DND-41 (cell line): ENCODE measurements around the gene SLC39A11.

Experiments
- ATAC-seq: fragments of 200-7000 bp; cut with Tn5 transposase; 3 replicates; pipeline ENCODE4 v1.9.1; 2021; ENCODE audit warnings: low read depth; ENCODE audit not compliant: insufficient read depth
- DNase-seq: peaks from one replicate; pipeline ENCODE4 v3.0.0-alpha.2; 2020
- H2AFZ ChIP-seq: 2 replicates; pipeline ENCODE4 v1.6.0; 2012; ENCODE audit warnings: low read depth, low read length
- H3K27ac ChIP-seq: 2 replicates; pipeline ENCODE4 v1.5.1; 2012; ENCODE audit warnings: low read length, inconsistent platforms
- H3K27me3 ChIP-seq: fragments of 200-600 bp; sonication (generic); 2 replicates; pipeline ENCODE4 v1.6.0; 2012; ENCODE audit warnings: low read length, mild to moderate bottlenecking, inconsistent platforms; ENCODE audit not compliant: insufficient read depth, poor library complexity
- H3K36me3 ChIP-seq: 2 replicates; pipeline ENCODE4 v1.5.1; 2012; ENCODE audit warnings: low read length, inconsistent platforms; ENCODE audit not compliant: insufficient read depth
- H3K4me1 ChIP-seq: 2 replicates; pipeline ENCODE4 v1.5.1; 2012; ENCODE audit warnings: mild to moderate bottlenecking, low read length; ENCODE audit not compliant: insufficient read depth
- H3K4me2 ChIP-seq: 2 replicates; pipeline ENCODE4 v1.6.0; 2012; ENCODE audit warnings: mild to moderate bottlenecking, moderate library complexity, low read length, inconsistent platforms; ENCODE audit not compliant: insufficient read depth
- H3K4me3 ChIP-seq, 2 experiments: fragments of 200-600 bp in 1 of 2; shearing (Covaris generic) in 1 of 2; 2 replicates each; pipeline ENCODE4 v1.5.1; 2012 to 2016; ENCODE audit warnings: inconsistent platforms in 2 of 2, low read length in 2 of 2, mild to moderate bottlenecking in 2 of 2, low read depth in 1 of 2, moderate library complexity in 1 of 2
- H3K79me2 ChIP-seq: 2 replicates; pipeline ENCODE4 v1.6.0; 2012; ENCODE audit warnings: low read length, inconsistent platforms; ENCODE audit not compliant: insufficient read depth
- H3K9ac ChIP-seq: 2 replicates; pipeline ENCODE4 v1.6.0; 2012; ENCODE audit warnings: low read depth, mild to moderate bottlenecking, inconsistent platforms, low read length, moderate library complexity
- H3K9me3 ChIP-seq: 2 replicates; pipeline ENCODE4 v1.5.1; 2012; ENCODE audit warnings: low read length, moderate library complexity, mild to moderate bottlenecking, inconsistent platforms; ENCODE audit not compliant: insufficient read depth, severe bottlenecking
- H4K20me1 ChIP-seq: 2 replicates; pipeline ENCODE4 v1.6.0; 2012; ENCODE audit warnings: low read length; ENCODE audit not compliant: insufficient read depth
- EZH2 ChIP-seq: IDR thresholded peaks from 3 replicates; pipeline ENCODE4 v1.6.1; 2012; ENCODE audit warnings: borderline replicate concordance, low read depth, mild to moderate bottlenecking, moderate library complexity, low read length, inconsistent platforms; ENCODE audit not compliant: severe bottlenecking
- TF ChIP-seq, protein P1 (sequence below): IDR thresholded peaks from 2 replicates; pipeline ENCODE4 v1.5.1; 2012; ENCODE audit warnings: borderline replicate concordance, low read length, moderate library complexity, mild to moderate bottlenecking; ENCODE audit not compliant: poor library complexity, severe bottlenecking; ENCODE audit errors: extremely low read depth

The SLC39A11 gene

DNA sequence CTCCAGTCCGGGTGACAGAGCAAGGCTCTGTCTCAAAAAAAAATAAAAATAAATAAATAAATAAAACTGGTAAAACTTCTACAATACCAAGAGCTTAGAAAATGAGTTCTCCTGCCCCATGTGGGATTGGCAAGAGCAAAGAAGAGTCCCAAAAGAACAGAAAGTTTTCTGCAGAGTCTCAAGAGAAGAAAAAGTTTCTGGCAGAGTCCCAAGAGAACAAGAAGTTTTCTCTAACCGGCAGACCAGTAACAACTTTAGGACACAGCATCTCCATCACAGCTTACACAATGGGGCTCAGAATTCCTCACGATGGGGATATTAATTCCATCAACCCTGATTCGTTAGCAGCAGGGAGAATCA, 1.1 kb downstream of the SLC39A11 start:
- Histone ChIP-seq H3K4me3 (peak overlapping the region; percentile 46 to 73; a peak in 3 of 4 replicates), H4K20me1 (no peaks in the 10 kb centered on the region), H2AFZ (peak overlapping the region; percentile 99; the same call in 1 of the 2 replicates), H3K9ac (peak overlapping the region; percentile 62; the same call in 1 of the 2 replicates), H3K36me3 (peaks cover 10% of the 10 kb centered on the region; the same call in 1 of the 2 replicates), H3K27ac (peak overlapping the region; percentile 90), H3K4me1 (peaks cover 17% of the 10 kb centered on the region), H3K27me3 (no peaks in the 10 kb centered on the region), H3K9me3 (no peaks in the 10 kb centered on the region), H3K4me2 (peak overlapping the region; percentile 83), H3K79me2 (peaks cover 6% of the 10 kb centered on the region)
- TF ChIP-seq, protein P1, sequence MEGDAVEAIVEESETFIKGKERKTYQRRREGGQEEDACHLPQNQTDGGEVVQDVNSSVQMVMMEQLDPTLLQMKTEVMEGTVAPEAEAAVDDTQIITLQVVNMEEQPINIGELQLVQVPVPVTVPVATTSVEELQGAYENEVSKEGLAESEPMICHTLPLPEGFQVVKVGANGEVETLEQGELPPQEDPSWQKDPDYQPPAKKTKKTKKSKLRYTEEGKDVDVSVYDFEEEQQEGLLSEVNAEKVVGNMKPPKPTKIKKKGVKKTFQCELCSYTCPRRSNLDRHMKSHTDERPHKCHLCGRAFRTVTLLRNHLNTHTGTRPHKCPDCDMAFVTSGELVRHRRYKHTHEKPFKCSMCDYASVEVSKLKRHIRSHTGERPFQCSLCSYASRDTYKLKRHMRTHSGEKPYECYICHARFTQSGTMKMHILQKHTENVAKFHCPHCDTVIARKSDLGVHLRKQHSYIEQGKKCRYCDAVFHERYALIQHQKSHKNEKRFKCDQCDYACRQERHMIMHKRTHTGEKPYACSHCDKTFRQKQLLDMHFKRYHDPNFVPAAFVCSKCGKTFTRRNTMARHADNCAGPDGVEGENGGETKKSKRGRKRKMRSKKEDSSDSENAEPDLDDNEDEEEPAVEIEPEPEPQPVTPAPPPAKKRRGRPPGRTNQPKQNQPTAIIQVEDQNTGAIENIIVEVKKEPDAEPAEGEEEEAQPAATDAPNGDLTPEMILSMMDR: no peak
- TF ChIP-seq EZH2: no peak
- no peak for ATAC-seq
- DNase-seq: no peak

DNA sequence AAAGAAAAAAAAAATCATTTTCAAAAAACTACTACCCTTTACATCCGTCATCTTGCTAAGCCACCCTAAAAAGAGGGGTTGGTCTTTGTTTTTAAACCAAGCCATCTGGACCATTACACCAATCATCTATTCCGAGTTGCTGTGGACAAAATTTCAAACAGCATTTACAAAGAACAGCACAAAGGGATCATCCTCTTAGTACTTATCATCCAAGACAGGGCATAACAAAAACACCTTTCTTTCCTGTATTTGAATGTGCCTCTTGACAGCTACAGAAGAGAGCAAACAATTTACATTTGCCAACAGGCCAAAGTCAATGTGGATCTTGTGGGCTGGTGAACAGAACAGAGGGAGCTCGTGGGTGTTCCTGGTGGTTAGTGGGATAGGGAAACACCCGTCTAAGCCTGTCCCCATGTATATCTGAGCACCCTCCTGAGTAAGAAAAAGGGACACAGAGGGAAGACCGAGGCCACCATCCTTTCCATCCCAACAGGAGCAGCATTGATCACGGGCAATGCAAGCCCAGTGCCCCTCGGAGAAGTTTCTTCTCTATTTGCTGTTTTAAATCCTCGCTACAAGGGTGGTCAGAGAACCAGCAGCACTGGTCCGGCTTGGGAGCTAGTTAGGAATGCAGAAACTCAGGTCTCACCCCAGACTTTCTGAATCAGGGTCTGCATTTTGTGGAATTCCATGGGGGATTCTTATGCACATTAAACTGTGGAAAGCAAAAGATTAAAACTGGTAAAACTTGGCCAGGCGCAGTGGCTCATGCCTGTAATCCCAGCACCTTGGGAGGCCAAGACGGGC, 1.9 kb downstream of the SLC39A11 start:
- peaks cover 6% of the 10 kb centered on the region for H3K79me2 ChIP-seq
- H3K9ac ChIP-seq: no peak overlapping the region
- TF ChIP-seq, protein P1: no peak
- peaks cover 17% of the 10 kb centered on the region for H3K4me1 ChIP-seq
- H2AFZ ChIP-seq: no peak overlapping the region
- H4K20me1 ChIP-seq: no peaks in the 10 kb centered on the region
- ATAC-seq (no peak), DNase-seq (no peak)
- H3K36me3 ChIP-seq: peaks cover 13% of the 10 kb centered on the region; the same call in 1 of the 2 replicates
- H3K27ac ChIP-seq: no peak overlapping the region
- no peak overlapping the region for H3K4me3 ChIP-seq
- H3K4me2 ChIP-seq: no peak overlapping the region
- no peaks in the 10 kb centered on the region for H3K27me3 ChIP-seq
- H3K9me3 ChIP-seq: no peaks in the 10 kb centered on the region

GRCh38 chr17:73089322-73090317, 2.9 kb downstream of the SLC39A11 start:
- Histone ChIP-seq H3K36me3 (peaks cover 19% of the 10 kb centered on the region; the same call in 1 of the 2 replicates), H3K4me3 (no peak overlapping the region), H3K4me2 (no peak overlapping the region), H3K9ac (no peak overlapping the region), H3K4me1 (peaks cover 17% of the 10 kb centered on the region), H3K9me3 (no peaks in the 10 kb centered on the region), H4K20me1 (no peaks in the 10 kb centered on the region), H3K79me2 (peaks cover 6% of the 10 kb centered on the region), H2AFZ (no peak overlapping the region), H3K27ac (no peak overlapping the region), H3K27me3 (no peaks in the 10 kb centered on the region)
- no peak for DNase-seq
- TF ChIP-seq EZH2: no peak
- TF ChIP-seq, protein P1: no peak
- ATAC-seq: no peak
